Endothelial cell (in vitro differentiated cells): Measurements from ENCODE around the gene UBAC2. TPM values are rescaled to one million over a fixed set of nuclear protein-coding genes. Genes with fewer than 3 reads are reported as not detected.

Source experiments
- DNase-seq: peaks from one replicate; pipeline ENCODE4 v3.0.0; 2021; ENCODE audit warnings: low spot score
- H3K27ac Mint-ChIP-seq: one replicate; pipeline ENCODE4 v1.8.0; 2021; ENCODE audit warnings: mixed read lengths, inconsistent platforms; ENCODE audit not compliant: unreplicated experiment
- H3K27me3 Mint-ChIP-seq: one replicate; pipeline ENCODE4 v1.8.0; 2021; ENCODE audit warnings: mild to moderate bottlenecking, moderate library complexity, mixed read lengths, inconsistent platforms; ENCODE audit not compliant: unreplicated experiment
- H3K36me3 Mint-ChIP-seq: one replicate; pipeline ENCODE4 v1.8.0; 2021; ENCODE audit warnings: mild to moderate bottlenecking, low read depth, mixed read lengths, inconsistent platforms; ENCODE audit not compliant: unreplicated experiment
- H3K4me1 Mint-ChIP-seq: one replicate; pipeline ENCODE4 v1.8.0; 2021; ENCODE audit warnings: mild to moderate bottlenecking, mixed read lengths, inconsistent platforms; ENCODE audit not compliant: unreplicated experiment
- H3K4me3 Mint-ChIP-seq: one replicate; pipeline ENCODE4 v1.8.0; 2021; ENCODE audit warnings: mild to moderate bottlenecking, mixed read lengths, inconsistent platforms; ENCODE audit not compliant: unreplicated experiment
- H3K9me3 Mint-ChIP-seq: one replicate; pipeline ENCODE4 v1.8.0; 2021; ENCODE audit warnings: mixed read lengths, inconsistent platforms; ENCODE audit not compliant: unreplicated experiment
- total RNA-seq: library from RNA; stranded (reverse); fragmentation: NEBNext Ultra II Directional; extraction: Animal tissue kit (Norgen Biotek cat#: 25700); gene quantifications from one replicate; pipeline ENCODE4 v1.2.1, GENCODE V29; 2021; ENCODE audit not compliant: unreplicated experiment
- TF ChIP-seq, protein P1 (sequence below): fragments of 200-600 bp; sonication (generic); IDR thresholded peaks from one replicate; pipeline ENCODE4 v1.5.0; 2021; ENCODE audit warnings: antibody characterized with exemption; ENCODE audit not compliant: unreplicated experiment

UBAC2 gene
- total RNA-seq, 1 donor from 2014 or later, result 58.6 TPM

DNA sequence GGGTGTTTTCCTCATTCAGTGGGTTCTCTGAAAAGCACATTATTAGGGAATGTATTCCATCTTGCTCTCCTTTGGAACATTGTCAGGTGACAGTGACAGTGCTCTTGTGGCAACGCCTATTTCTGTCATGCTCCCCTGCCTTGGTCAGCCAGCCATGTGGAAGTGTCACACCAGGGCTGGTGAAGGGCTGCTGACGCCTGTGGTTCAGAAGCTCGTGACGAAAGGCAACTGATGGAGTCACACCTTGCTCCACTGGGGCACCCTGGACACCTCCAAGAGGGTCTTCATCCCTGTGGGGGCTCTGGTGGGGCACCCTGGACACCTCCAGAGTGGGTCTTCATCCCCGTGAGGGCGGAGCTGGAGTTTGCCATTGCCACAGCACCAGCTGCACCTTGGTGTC, 175.5 kb downstream of the UBAC2 start:
- peaks cover 3% of the 10 kb centered on the region for H3K4me1 Mint-ChIP-seq
- DNase-seq, result no peak
- peaks cover 15% of the 10 kb centered on the region for H3K36me3 Mint-ChIP-seq
- no peaks in the 10 kb centered on the region for H3K9me3 Mint-ChIP-seq
- no peak overlapping the region for H3K4me3 Mint-ChIP-seq
- TF ChIP-seq, protein P1, sequence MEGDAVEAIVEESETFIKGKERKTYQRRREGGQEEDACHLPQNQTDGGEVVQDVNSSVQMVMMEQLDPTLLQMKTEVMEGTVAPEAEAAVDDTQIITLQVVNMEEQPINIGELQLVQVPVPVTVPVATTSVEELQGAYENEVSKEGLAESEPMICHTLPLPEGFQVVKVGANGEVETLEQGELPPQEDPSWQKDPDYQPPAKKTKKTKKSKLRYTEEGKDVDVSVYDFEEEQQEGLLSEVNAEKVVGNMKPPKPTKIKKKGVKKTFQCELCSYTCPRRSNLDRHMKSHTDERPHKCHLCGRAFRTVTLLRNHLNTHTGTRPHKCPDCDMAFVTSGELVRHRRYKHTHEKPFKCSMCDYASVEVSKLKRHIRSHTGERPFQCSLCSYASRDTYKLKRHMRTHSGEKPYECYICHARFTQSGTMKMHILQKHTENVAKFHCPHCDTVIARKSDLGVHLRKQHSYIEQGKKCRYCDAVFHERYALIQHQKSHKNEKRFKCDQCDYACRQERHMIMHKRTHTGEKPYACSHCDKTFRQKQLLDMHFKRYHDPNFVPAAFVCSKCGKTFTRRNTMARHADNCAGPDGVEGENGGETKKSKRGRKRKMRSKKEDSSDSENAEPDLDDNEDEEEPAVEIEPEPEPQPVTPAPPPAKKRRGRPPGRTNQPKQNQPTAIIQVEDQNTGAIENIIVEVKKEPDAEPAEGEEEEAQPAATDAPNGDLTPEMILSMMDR, result no peak
- H3K27ac Mint-ChIP-seq, result no peak overlapping the region
- peaks cover 4% of the 10 kb centered on the region for H3K27me3 Mint-ChIP-seq

- Mint-ChIP-seq H3K4me3 (no peak overlapping the region), H3K4me1 (peaks cover 3% of the 10 kb centered on the region), H3K36me3 (peaks cover 12% of the 10 kb centered on the region), H3K27me3 (peaks cover 4% of the 10 kb centered on the region), H3K9me3 (no peaks in the 10 kb centered on the region), H3K27ac (no peak overlapping the region)
- TF ChIP-seq, protein P1, result no peak
- DNase-seq, result no peak
Measured at GRCh38 chr13:99376924-99377323, 176.3 kb downstream of the UBAC2 start.

DNA sequence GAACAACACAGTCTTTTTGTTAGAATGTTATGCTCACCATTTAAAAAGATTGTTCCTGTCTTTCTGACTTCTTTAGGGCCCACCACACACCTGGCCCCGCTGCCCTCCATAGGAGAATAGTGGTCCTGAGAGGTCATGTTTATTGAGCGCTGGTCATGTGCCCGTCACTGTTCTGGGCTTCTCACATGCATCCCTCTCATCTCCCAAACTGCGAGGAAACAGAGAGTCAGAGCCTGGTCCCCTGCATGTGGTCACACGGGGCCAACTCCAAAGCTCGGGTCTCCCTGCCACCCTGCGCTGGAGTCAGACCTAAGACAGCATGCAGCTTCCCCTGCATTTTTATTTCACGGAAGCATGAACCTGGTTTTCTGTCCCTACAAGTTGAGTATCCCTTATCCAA, 177.0 kb downstream of the UBAC2 start:
- Mint-ChIP-seq H3K4me1 (peaks cover 3% of the 10 kb centered on the region), H3K36me3 (peaks cover 11% of the 10 kb centered on the region), H3K27me3 (peaks cover 4% of the 10 kb centered on the region), H3K4me3 (no peak overlapping the region), H3K9me3 (no peaks in the 10 kb centered on the region), H3K27ac (no peak overlapping the region)
- DNase-seq, result no peak
- TF ChIP-seq, protein P1, result no peak

DNA sequence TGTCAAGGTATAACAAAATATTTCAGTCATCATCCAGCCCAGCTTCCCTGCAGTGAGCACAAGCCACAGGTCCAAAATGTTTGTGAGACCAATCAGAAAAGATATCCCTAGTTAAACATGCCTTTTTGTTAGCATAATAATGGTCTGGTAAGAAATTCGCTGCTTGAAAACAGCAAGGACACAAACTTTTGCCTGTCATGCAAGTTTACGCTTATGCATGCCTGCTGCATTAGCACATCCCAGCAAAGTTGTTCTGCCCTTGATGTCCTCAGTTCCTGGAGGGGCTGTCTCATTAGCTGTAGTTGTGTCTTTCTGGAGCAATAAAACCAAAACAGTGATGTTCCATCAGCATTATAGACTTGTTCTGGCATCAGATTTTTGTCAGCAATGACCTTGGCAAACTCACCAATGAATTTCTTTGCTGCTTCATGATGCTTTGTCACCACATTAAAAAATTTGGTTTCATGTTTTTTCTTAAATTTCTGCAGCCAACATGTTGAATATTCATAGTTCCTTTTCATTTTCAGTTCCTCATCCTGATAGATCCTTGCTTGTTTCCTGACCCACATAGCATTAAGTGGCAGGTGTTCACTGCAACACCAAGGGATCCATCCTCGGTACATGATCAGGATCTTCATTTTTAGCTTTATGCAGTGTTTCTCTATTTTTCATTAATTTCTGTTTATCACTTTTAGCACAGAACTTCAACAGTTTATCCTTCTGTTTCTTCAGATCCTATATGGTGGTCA, 178.5 kb downstream of the UBAC2 start:
- H3K27ac Mint-ChIP-seq, result no peak overlapping the region

More for the DNA sequence above, 178.5 kb downstream of the UBAC2 start:
- peaks cover 11% of the 10 kb centered on the region for H3K36me3 Mint-ChIP-seq
- no peak for DNase-seq
- H3K4me1 Mint-ChIP-seq, result peaks cover 3% of the 10 kb centered on the region
- TF ChIP-seq, protein P1, result no peak
- no peaks in the 10 kb centered on the region for H3K27me3 Mint-ChIP-seq
- H3K9me3 Mint-ChIP-seq, result no peaks in the 10 kb centered on the region
- no peak overlapping the region for H3K4me3 Mint-ChIP-seq
